PC-9 (cell line): ENCODE results near the gene TSHR. TPM values are rescaled to one million over a fixed set of nuclear protein-coding genes. Genes with fewer than 3 reads are reported as not detected.

Experiments
- BruUV-seq: library from RNA; stranded (reverse); fragments of 400-500 nt; replicated peaks from 2 replicates; lab custom pipeline; 2021; lab: Mats Ljungman, UMichigan
- CTCF ChIA-PET: fragments of 300-600 bp; sonication (Branson Sonifier 250); formaldehyde crosslinking; loops from one replicate; lab custom pipeline; 2022; ENCODE audit warnings: antibody characterized with exemption; lab: Charles Lee
- POLR2A ChIA-PET: fragments of 300-600 bp; sonication (Branson Sonifier 250); formaldehyde crosslinking; loops from one replicate; lab custom pipeline; 2022; ENCODE audit warnings: antibody characterized with exemption; ENCODE audit not compliant: unreplicated experiment; lab: Charles Lee
- DNase-seq, 2 experiments: peaks; one replicate each; pipeline versions ENCODE4 v3.0.0 to v3.0.0-alpha.2; 2015 to 2022; ENCODE audit warnings: mixed read lengths in 1 of 2
- H2AFZ ChIP-seq: fragments of 200-600 bp; sonication (generic); 2 replicates; pipeline ENCODE4 v1.8.1; 2017; ENCODE audit warnings: antibody characterized with exemption
- H3F3A ChIP-seq: fragments of 200-600 bp; sonication (generic); 2 replicates; pipeline ENCODE4 v1.8.1; 2017; ENCODE audit warnings: antibody characterized with exemption, mild to moderate bottlenecking, low read depth; ENCODE audit not compliant: insufficient read depth
- H3K27ac ChIP-seq: fragments of 200-600 bp; sonication (generic); 2 replicates; pipeline ENCODE4 v1.6.1; 2016; ENCODE audit warnings: mixed run types
- H3K27me3 ChIP-seq: fragments of 200-600 bp; sonication (generic); 2 replicates; pipeline ENCODE4 v1.6.1; 2016; ENCODE audit warnings: low read depth, mixed run types; ENCODE audit not compliant: insufficient read depth
- H3K36me3 ChIP-seq: fragments of 200-600 bp; sonication (generic); 2 replicates; pipeline ENCODE4 v1.6.1; 2016; ENCODE audit warnings: low read depth, mixed run types
- H3K4me1 ChIP-seq: fragments of 200-600 bp; sonication (generic); replicated peaks from 2 replicates; pipeline ENCODE4 v1.6.1; 2016; ENCODE audit warnings: mixed run types; ENCODE audit not compliant: insufficient read depth
- H3K4me2 ChIP-seq: fragments of 200-600 bp; sonication (generic); 2 replicates; pipeline ENCODE4 v1.6.1; 2017; ENCODE audit warnings: mixed run types
- H3K4me3 ChIP-seq: fragments of 200-600 bp; sonication (generic); 2 replicates; pipeline ENCODE4 v1.6.1; 2016; ENCODE audit warnings: mixed run types
- H3K79me2 ChIP-seq: fragments of 200-600 bp; sonication (generic); 2 replicates; pipeline ENCODE4 v1.6.1; 2017; ENCODE audit warnings: low read depth, mixed run types
- H3K9me2 ChIP-seq: fragments of 200-600 bp; sonication (generic); 2 replicates; pipeline ENCODE4 v1.8.1; 2017; ENCODE audit warnings: mild to moderate bottlenecking; ENCODE audit not compliant: insufficient read depth
- H3K9me3 ChIP-seq: fragments of 200-600 bp; sonication (generic); 2 replicates; pipeline ENCODE4 v1.8.1; 2016; ENCODE audit warnings: low read depth; ENCODE audit not compliant: insufficient read depth
- H4K20me1 ChIP-seq: fragments of 200-600 bp; sonication (generic); 2 replicates; pipeline ENCODE4 v1.8.1; 2017; ENCODE audit not compliant: insufficient read depth
- EZH2 ChIP-seq: fragments of 200-600 bp; sonication (generic); IDR thresholded peaks from 2 replicates; pipeline ENCODE4 v1.8.0; 2017; ENCODE audit warnings: antibody characterized with exemption, low read depth
- intact Hi-C: fragments of 100-400 bp; cut with micrococcal nuclease; formaldehyde crosslinking; loops from one replicate; pipeline ENCODE4 v1.10.0; 2022; ENCODE audit not compliant: unreplicated experiment
- total RNA-seq: library from RNA; stranded (reverse); gene quantifications from 2 replicates; pipeline ENCODE4 v1.2.3, GENCODE V29; 2021
- TF ChIP-seq, protein P1 (sequence below): fragments of 200-600 bp; sonication (generic); conservative IDR thresholded peaks from 2 replicates; pipeline ENCODE4 v1.6.1; 2017; ENCODE audit warnings: mixed run types, antibody characterized with exemption, mild to moderate bottlenecking, moderate library complexity

The TSHR gene
- total RNA-seq, 1 experiment from 2014 or later = not detected

DNA sequence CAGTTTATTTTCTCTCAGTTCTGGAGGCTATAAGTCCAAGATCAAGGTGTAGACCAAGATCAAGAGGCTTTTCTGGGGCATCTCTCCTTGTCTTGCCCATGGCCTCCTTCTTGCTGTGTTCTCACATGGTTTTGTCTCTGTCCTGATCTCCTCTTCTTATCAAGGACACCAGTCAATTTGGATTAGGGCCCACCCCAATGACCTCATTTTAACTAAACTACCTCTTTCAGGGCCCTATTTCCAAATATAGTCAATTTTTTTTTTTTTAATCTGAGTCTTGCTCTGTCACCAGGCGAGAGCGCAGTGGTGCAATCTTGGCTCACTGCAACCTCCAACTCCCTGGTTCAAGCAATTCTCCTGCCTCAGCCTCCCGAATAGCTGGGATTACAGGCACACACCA lies 50.8 kb downstream of the TSHR start:
- no peaks in the 10 kb centered on the region for H3K9me2 ChIP-seq
- no peaks in the 10 kb centered on the region for H3K4me1 ChIP-seq
- ChIA-PET CTCF (no interaction called here), POLR2A (no interaction called here)
- intact Hi-C loops = no loop called here
- H3K79me2 ChIP-seq = no peaks in the 10 kb centered on the region
- no TSS peak for BruUV-seq
- no peak for DNase-seq
- no peaks in the 10 kb centered on the region for H4K20me1 ChIP-seq
- H3K27ac ChIP-seq = no peak overlapping the region
- H3K27me3 ChIP-seq = peaks cover 9% of the 10 kb centered on the region; the same call in 1 of the 2 replicates
- no peak overlapping the region for H3K4me2 ChIP-seq
- H3F3A ChIP-seq = no peaks in the 10 kb centered on the region
- no peak overlapping the region for H3K4me3 ChIP-seq
- H3K9me3 ChIP-seq = no peaks in the 10 kb centered on the region
- TF ChIP-seq EZH2 = no peak
- TF ChIP-seq, protein P1, sequence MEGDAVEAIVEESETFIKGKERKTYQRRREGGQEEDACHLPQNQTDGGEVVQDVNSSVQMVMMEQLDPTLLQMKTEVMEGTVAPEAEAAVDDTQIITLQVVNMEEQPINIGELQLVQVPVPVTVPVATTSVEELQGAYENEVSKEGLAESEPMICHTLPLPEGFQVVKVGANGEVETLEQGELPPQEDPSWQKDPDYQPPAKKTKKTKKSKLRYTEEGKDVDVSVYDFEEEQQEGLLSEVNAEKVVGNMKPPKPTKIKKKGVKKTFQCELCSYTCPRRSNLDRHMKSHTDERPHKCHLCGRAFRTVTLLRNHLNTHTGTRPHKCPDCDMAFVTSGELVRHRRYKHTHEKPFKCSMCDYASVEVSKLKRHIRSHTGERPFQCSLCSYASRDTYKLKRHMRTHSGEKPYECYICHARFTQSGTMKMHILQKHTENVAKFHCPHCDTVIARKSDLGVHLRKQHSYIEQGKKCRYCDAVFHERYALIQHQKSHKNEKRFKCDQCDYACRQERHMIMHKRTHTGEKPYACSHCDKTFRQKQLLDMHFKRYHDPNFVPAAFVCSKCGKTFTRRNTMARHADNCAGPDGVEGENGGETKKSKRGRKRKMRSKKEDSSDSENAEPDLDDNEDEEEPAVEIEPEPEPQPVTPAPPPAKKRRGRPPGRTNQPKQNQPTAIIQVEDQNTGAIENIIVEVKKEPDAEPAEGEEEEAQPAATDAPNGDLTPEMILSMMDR = no peak
- H2AFZ ChIP-seq = no peak overlapping the region
- no peaks in the 10 kb centered on the region for H3K36me3 ChIP-seq

DNA sequence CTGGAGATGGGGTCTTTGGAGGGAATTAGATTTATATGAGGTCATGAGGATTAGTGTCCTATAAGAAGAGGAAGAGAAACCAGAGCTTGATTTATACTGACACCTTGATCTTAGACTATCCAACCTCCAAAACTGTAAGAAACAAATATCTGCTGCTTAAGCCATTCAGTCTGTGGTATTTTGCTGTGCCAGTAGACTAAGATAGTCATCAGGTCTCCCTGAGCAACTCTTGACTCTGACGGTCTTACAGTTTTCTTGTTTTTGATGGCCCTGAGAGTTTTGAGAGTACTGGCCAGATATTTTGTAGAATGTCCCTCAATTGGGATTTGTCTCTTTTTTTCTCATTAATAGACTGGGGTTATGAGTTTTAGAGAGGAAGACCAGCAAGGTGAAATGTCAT lies 51.7 kb downstream of the TSHR start:
- Histone ChIP-seq H3K4me1 (no peaks in the 10 kb centered on the region), H3K27me3 (peaks cover 9% of the 10 kb centered on the region; the same call in 1 of the 2 replicates), H3K79me2 (no peaks in the 10 kb centered on the region), H4K20me1 (no peaks in the 10 kb centered on the region), H3K9me3 (no peaks in the 10 kb centered on the region), H3F3A (no peaks in the 10 kb centered on the region), H3K9me2 (no peaks in the 10 kb centered on the region), H3K4me3 (no peak overlapping the region), H3K36me3 (no peaks in the 10 kb centered on the region), H2AFZ (no peak overlapping the region), H3K27ac (no peak overlapping the region), H3K4me2 (no peak overlapping the region)
- no TSS peak for BruUV-seq
- TF ChIP-seq EZH2 = no peak
- POLR2A ChIA-PET = no interaction called here
- DNase-seq = no peak
- intact Hi-C loops = no loop called here
- CTCF ChIA-PET = no interaction called here

DNA sequence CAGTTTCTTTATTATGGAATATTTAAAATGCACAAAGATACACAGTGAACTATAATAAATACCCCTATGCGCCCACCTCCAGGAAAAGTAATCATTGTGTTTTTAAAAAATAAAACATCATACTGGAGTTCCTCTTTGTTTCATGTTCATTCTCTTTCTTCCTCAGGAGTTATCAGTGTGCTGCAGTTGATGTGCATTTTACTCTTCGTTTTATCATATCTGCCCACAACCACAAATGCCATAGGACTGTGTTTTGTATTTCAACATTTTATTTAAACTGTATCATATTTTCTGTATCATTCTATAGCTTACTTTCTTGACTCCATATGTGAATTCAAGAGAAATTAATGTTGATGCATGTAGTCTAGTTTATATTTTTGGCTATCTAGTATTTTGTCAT lies 53.9 kb downstream of the TSHR start:
- POLR2A ChIA-PET = no interaction called here
- no peaks in the 10 kb centered on the region for H4K20me1 ChIP-seq
- H3F3A ChIP-seq = no peaks in the 10 kb centered on the region
- TF ChIP-seq, protein P1 = no peak
- TF ChIP-seq EZH2 = no peak
- H2AFZ ChIP-seq = no peak overlapping the region
- CTCF ChIA-PET = no interaction called here
- no peaks in the 10 kb centered on the region for H3K79me2 ChIP-seq
- H3K36me3 ChIP-seq = no peaks in the 10 kb centered on the region
- no peak overlapping the region for H3K4me2 ChIP-seq
- no peaks in the 10 kb centered on the region for H3K9me3 ChIP-seq
- intact Hi-C loops = no loop called here
- DNase-seq = no peak
- H3K9me2 ChIP-seq = no peaks in the 10 kb centered on the region; the same call in 1 of the 2 replicates
- no peaks in the 10 kb centered on the region for H3K4me1 ChIP-seq
- peaks cover 4% of the 10 kb centered on the region; the same call in 1 of the 2 replicates for H3K27me3 ChIP-seq
- H3K4me3 ChIP-seq = no peak overlapping the region
- BruUV-seq = no TSS peak
- no peak overlapping the region for H3K27ac ChIP-seq

DNA sequence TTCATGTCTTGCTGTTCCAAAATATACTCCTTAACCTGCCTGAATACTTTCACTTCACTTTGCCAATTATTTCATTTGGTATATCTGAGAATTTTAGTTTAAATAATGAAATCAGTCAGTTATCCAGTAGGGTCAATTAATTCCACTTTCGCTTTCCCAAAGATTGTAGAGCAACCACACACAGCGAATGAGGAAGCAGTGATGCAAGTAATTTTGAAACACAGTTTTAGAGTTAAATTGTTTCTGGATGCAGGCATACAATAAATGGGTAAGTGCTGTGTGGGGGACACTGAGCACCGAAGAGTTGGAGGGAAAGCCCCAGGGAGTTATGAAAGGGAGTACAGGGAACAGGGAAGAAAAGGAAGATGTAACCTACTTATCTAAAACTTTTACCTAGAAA lies 62.8 kb downstream of the TSHR start:
- Histone ChIP-seq H3K79me2 (no peaks in the 10 kb centered on the region), H3F3A (no peaks in the 10 kb centered on the region), H3K27ac (no peak overlapping the region), H3K27me3 (peaks cover 9% of the 10 kb centered on the region), H3K4me3 (no peak overlapping the region), H3K36me3 (no peaks in the 10 kb centered on the region), H2AFZ (no peak overlapping the region), H3K9me2 (no peaks in the 10 kb centered on the region; the same call in 1 of the 2 replicates), H3K4me1 (no peaks in the 10 kb centered on the region), H3K9me3 (no peaks in the 10 kb centered on the region), H3K4me2 (no peak overlapping the region), H4K20me1 (no peaks in the 10 kb centered on the region)
- intact Hi-C loops = no loop called here
- ChIA-PET CTCF (no interaction called here), POLR2A (no interaction called here)
- DNase-seq = no peak
- no peak for TF ChIP-seq EZH2
- TF ChIP-seq, protein P1 = no peak
- no TSS peak for BruUV-seq
